Keratinocyte (primary cell): ENCODE data around the gene EML1. TPM values are rescaled to one million over a fixed set of nuclear protein-coding genes. Genes with fewer than 3 reads are reported as not detected.

Experiments
- DNase-seq: peaks from one replicate; pipeline ENCODE4 v3.0.0-alpha.2; 2011; ENCODE audit warnings: low read depth, missing footprints, low spot score
- FAIRE-seq: peaks from 2 replicates; lab custom pipeline; 2011; peaks lifted over from hg19 to GRCh38; lab: Jason Lieb, UNC
- H2AFZ ChIP-seq: 2 replicates; pipeline ENCODE4 v1.6.0; 2012; ENCODE audit warnings: low read length, control low read depth, inconsistent platforms; ENCODE audit not compliant: control insufficient read depth
- H3K27ac ChIP-seq: 2 replicates; pipeline ENCODE4 v1.5.1; 2011; ENCODE audit warnings: low read length; ENCODE audit not compliant: control insufficient read depth, insufficient read depth
- H3K27me3 ChIP-seq: 3 replicates; pipeline ENCODE4 v1.6.0; 2011; ENCODE audit warnings: low read length; ENCODE audit not compliant: control insufficient read depth, insufficient read depth; ENCODE audit errors: extremely low read depth
- H3K36me3 ChIP-seq, 2 experiments: 2 replicates in 1 of 2; 3 replicates in 1 of 2; pipeline ENCODE4 v1.5.1; 2011; ENCODE audit warnings: low read length in 2 of 2, mild to moderate bottlenecking in 1 of 2; ENCODE audit not compliant: control insufficient read depth in 2 of 2, insufficient read depth in 2 of 2; ENCODE audit errors: extremely low read depth in 1 of 2
- H3K4me1 ChIP-seq: 3 replicates; pipeline ENCODE4 v1.5.1; 2011; ENCODE audit warnings: low read length; ENCODE audit not compliant: control insufficient read depth, insufficient read depth; ENCODE audit errors: extremely low read depth
- H3K4me2 ChIP-seq: 3 replicates; pipeline ENCODE4 v1.6.0; 2011; ENCODE audit warnings: low read depth, low read length; ENCODE audit not compliant: control insufficient read depth, insufficient read depth; ENCODE audit errors: extremely low read depth
- H3K4me3 ChIP-seq, 3 experiments: fragments of 200-600 bp in 1 of 3; sonication (generic) in 1 of 3; 2 replicates in 2 of 3; 3 replicates in 1 of 3; pipeline ENCODE4 v1.5.1; 2011 to 2016; ENCODE audit warnings: low read length in 3 of 3, mild to moderate bottlenecking in 3 of 3, control low read depth in 2 of 3, inconsistent platforms in 1 of 3, low read depth in 1 of 3, mixed read lengths in 1 of 3, mixed run types in 1 of 3, moderate library complexity in 1 of 3; ENCODE audit not compliant: control insufficient read depth in 2 of 3, insufficient read depth in 2 of 3; ENCODE audit errors: extremely low read depth in 1 of 3
- H3K79me2 ChIP-seq: 2 replicates; pipeline ENCODE4 v1.6.0; 2012; ENCODE audit warnings: low read length; ENCODE audit not compliant: control insufficient read depth, insufficient read depth
- H3K9ac ChIP-seq: 3 replicates; pipeline ENCODE4 v1.6.0; 2011; ENCODE audit warnings: low read length; ENCODE audit not compliant: control insufficient read depth, insufficient read depth; ENCODE audit errors: extremely low read depth
- H3K9me1 ChIP-seq: 3 replicates; pipeline ENCODE4 v1.6.0; 2011; ENCODE audit warnings: low read length; ENCODE audit not compliant: control insufficient read depth, insufficient read depth; ENCODE audit errors: extremely low read depth
- H3K9me3 ChIP-seq: 2 replicates; pipeline ENCODE4 v1.5.1; 2012; ENCODE audit warnings: low read depth, low read length; ENCODE audit not compliant: control insufficient read depth
- H4K20me1 ChIP-seq: 3 replicates; pipeline ENCODE4 v1.6.0; 2011; ENCODE audit warnings: low read length; ENCODE audit not compliant: control insufficient read depth, insufficient read depth; ENCODE audit errors: extremely low read depth
- CTCF ChIP-seq, 3 experiments: IDR thresholded peaks in 1 of 3; conservative IDR thresholded peaks in 1 of 3; optimal IDR thresholded peaks in 1 of 3; 2 replicates in 2 of 3; 3 replicates in 1 of 3; pipeline versions ENCODE3 to v1.5.1; 2011; ENCODE audit warnings: low read length in 3 of 3, mild to moderate bottlenecking in 3 of 3, moderate library complexity in 2 of 3, control low read depth in 1 of 3, inconsistent platforms in 1 of 3; ENCODE audit not compliant: insufficient read depth in 2 of 3; ENCODE audit errors: extremely low read depth in 1 of 3
- EZH2 ChIP-seq: IDR thresholded peaks from one replicate; pipeline ENCODE4 v1.6.1; 2012; ENCODE audit warnings: inconsistent platforms, mild to moderate bottlenecking, low read length, moderate library complexity
- dilution Hi-C: fragments of 300-500 bp; cut with MboI; formaldehyde crosslinking; loops from one replicate; pipeline ENCODE4 v1.7.0; 2020; ENCODE audit warnings: low sequenced_read_pairs; ENCODE audit not compliant: extremely low pct_ligation_motif_present
- polyA plus RNA-seq, 5 experiments: library from polyadenylated mRNA; depleted of rRNA in 3 of 5; stranded (reverse) in 3 of 5; stranded (forward) in 1 of 5; unstranded in 1 of 5; fragments of >200 nt; gene quantifications; 1 replicate in 1 of 5; 2 replicates in 3 of 5; 3 replicates in 1 of 5; pipeline versions ENCODE4 v1.2.1 to v1.2.3, GENCODE V29; 2011 to 2012; ENCODE audit warnings: missing spikeins in 2 of 5, low read depth in 1 of 5, low replicate concordance in 1 of 5

The EML1 gene
- polyA plus RNA-seq, 1 donor (not counting 4 experiments of a cell fraction or from before 2014, with no cell fraction given) = 0.84 TPM

GRCh38 chr14:99905121-99905520, 111.9 kb downstream of the EML1 start:
- H3K4me2 ChIP-seq = no peak overlapping the region
- H2AFZ ChIP-seq = no peak overlapping the region
- H3K9me3 ChIP-seq = no peaks in the 10 kb centered on the region
- dilution Hi-C loops = no loop called here
- no peak overlapping the region for H3K9ac ChIP-seq
- H3K36me3 ChIP-seq = no peaks in the 10 kb centered on the region
- no peaks in the 10 kb centered on the region for H3K9me1 ChIP-seq
- FAIRE-seq = no peak
- TF ChIP-seq EZH2 (no peak), CTCF (optimal IDR thresholded peaks at IDR 0.05 in 1 of 3, IDR thresholded peaks at IDR 0.05 in 1 of 3, conservative IDR thresholded peaks at IDR 0.05 in 1 of 3; ENCODE audit: extremely low read depth in 1 of 3, insufficient read depth in 2 of 3, low read length in 3 of 3) (no peak)
- H3K4me1 ChIP-seq = no peaks in the 10 kb centered on the region
- no peak overlapping the region for H3K4me3 ChIP-seq
- no peaks in the 10 kb centered on the region for H3K79me2 ChIP-seq
- no peaks in the 10 kb centered on the region for H3K27me3 ChIP-seq
- H4K20me1 ChIP-seq = no peaks in the 10 kb centered on the region
- H3K27ac ChIP-seq = no peak overlapping the region
- DNase-seq = no peak

- no peak overlapping the region for H3K4me2 ChIP-seq
- no peaks in the 10 kb centered on the region for H3K9me1 ChIP-seq
- H3K79me2 ChIP-seq = no peaks in the 10 kb centered on the region
- H4K20me1 ChIP-seq = no peaks in the 10 kb centered on the region
- FAIRE-seq = no peak
- dilution Hi-C loops = no loop called here
- H3K27me3 ChIP-seq = no peaks in the 10 kb centered on the region
- H3K27ac ChIP-seq = no peak overlapping the region
- TF ChIP-seq CTCF (optimal IDR thresholded peaks at IDR 0.05 in 1 of 3, IDR thresholded peaks at IDR 0.05 in 1 of 3, conservative IDR thresholded peaks at IDR 0.05 in 1 of 3; ENCODE audit: extremely low read depth in 1 of 3, insufficient read depth in 2 of 3, low read length in 3 of 3) (no peak), EZH2 (no peak)
- H3K9me3 ChIP-seq = no peaks in the 10 kb centered on the region
- H3K4me3 ChIP-seq = no peak overlapping the region
- no peak overlapping the region for H3K9ac ChIP-seq
- no peak overlapping the region for H2AFZ ChIP-seq
- DNase-seq = no peak
- no peaks in the 10 kb centered on the region for H3K4me1 ChIP-seq
- no peaks in the 10 kb centered on the region for H3K36me3 ChIP-seq
Measured at GRCh38 chr14:99907761-99908652, 114.8 kb downstream of the EML1 start.
